OCI-LY3 (cell line): Measurements from ENCODE around the gene TMEM132D.

Experiments used
- H2AFZ ChIP-seq: fragments of 200-600, 300-600 bp; shearing (Covaris generic); 2 replicates; pipeline ENCODE4 v1.6.0; 2014; ENCODE audit warnings: antibody characterized with exemption, low read depth, low read length
- H3K27ac ChIP-seq: fragments of 200-600, 300-600 bp; sonication (generic); 2 replicates; pipeline ENCODE4 v1.5.1; 2014; ENCODE audit warnings: mild to moderate bottlenecking, low read length, moderate library complexity, mixed read lengths
- H3K27me3 ChIP-seq: fragments of 200-600, 300-600 bp; sonication (generic); 2 replicates; pipeline ENCODE4 v1.6.1; 2014; ENCODE audit warnings: low read depth, low read length, mixed read lengths
- H3K36me3 ChIP-seq: fragments of 200-600, 300-600 bp; sonication (generic); replicated peaks from 2 replicates; pipeline ENCODE3; 2014; ENCODE audit warnings: low read depth, low read length, mixed read lengths
- H3K4me1 ChIP-seq: fragments of 300-600, 200-600 bp; sonication (generic); 2 replicates; pipeline ENCODE4 v1.6.1; 2014; ENCODE audit warnings: low read length, mixed read lengths
- H3K4me2 ChIP-seq: fragments of 200-600, 300-600 bp; sonication (generic); 2 replicates; pipeline ENCODE4 v1.6.1; 2014; ENCODE audit warnings: low read length, mixed read lengths
- H3K4me3 ChIP-seq: fragments of 300-600, 200-600 bp; sonication (generic); 2 replicates; pipeline ENCODE4 v1.5.1; 2014; ENCODE audit warnings: antibody characterized with exemption, mild to moderate bottlenecking, low read length, moderate library complexity
- H3K79me2 ChIP-seq: fragments of 300-600, 200-600 bp; shearing (Covaris generic); 2 replicates; pipeline ENCODE4 v1.6.1; 2014; ENCODE audit warnings: mild to moderate bottlenecking, low read length, mixed read lengths
- H3K9ac ChIP-seq: fragments of 300-600, 200-600 bp; shearing (Covaris generic); 2 replicates; pipeline ENCODE4 v1.6.0; 2014; ENCODE audit warnings: mild to moderate bottlenecking, low read length, moderate library complexity
- H3K9me3 ChIP-seq: fragments of 200-600, 300-600 bp; shearing (Covaris generic); 2 replicates; pipeline ENCODE4 v1.6.1; 2014; ENCODE audit warnings: low read length, mixed read lengths; ENCODE audit not compliant: insufficient read depth
- H4K20me1 ChIP-seq: fragments of 200-600, 300-600 bp; sonication (generic); 2 replicates; pipeline ENCODE4 v1.6.1; 2016; ENCODE audit warnings: low read length, mixed read lengths; ENCODE audit not compliant: insufficient read depth
- EZH2phosphoT487 ChIP-seq: fragments of 200-600 bp; shearing (Covaris generic); IDR thresholded peaks from 2 replicates; pipeline ENCODE4 v1.6.1; 2018; ENCODE audit warnings: antibody characterized with exemption, mixed run types, low read depth
- TF ChIP-seq, protein P1 (sequence below): fragments of 200-600, 300-600 bp; sonication (generic); IDR thresholded peaks from 2 replicates; pipeline ENCODE4 v1.5.1; 2014; ENCODE audit warnings: antibody characterized with exemption, low read length, low read depth

TMEM132D gene

DNA sequence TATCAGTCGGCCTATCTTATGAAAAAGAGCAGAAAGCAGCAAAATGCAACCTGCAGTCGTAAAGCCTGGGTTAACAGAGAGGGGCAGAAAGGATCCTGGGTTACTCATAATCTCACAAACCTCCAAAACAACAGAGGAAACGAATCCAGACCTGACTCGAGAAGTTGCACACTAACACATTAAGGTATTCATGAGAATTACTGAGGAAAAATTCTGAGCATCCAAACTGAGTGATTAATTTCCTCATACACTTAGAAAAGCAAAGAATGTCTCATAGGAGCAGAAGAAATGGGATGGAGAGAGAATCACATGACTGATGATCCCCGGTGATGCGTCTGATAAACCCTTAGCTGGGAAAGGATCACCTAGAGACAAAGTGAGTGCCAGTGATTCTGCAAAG lies 272.5 kb downstream of the TMEM132D start:
- H3K4me1 ChIP-seq: no peaks in the 10 kb centered on the region
- H3K36me3 ChIP-seq: no peaks in the 10 kb centered on the region
- no peak overlapping the region for H2AFZ ChIP-seq
- no peak overlapping the region for H3K27ac ChIP-seq
- H3K9ac ChIP-seq: no peak overlapping the region
- H3K9me3 ChIP-seq: no peaks in the 10 kb centered on the region
- TF ChIP-seq EZH2phosphoT487: no peak
- TF ChIP-seq, protein P1, sequence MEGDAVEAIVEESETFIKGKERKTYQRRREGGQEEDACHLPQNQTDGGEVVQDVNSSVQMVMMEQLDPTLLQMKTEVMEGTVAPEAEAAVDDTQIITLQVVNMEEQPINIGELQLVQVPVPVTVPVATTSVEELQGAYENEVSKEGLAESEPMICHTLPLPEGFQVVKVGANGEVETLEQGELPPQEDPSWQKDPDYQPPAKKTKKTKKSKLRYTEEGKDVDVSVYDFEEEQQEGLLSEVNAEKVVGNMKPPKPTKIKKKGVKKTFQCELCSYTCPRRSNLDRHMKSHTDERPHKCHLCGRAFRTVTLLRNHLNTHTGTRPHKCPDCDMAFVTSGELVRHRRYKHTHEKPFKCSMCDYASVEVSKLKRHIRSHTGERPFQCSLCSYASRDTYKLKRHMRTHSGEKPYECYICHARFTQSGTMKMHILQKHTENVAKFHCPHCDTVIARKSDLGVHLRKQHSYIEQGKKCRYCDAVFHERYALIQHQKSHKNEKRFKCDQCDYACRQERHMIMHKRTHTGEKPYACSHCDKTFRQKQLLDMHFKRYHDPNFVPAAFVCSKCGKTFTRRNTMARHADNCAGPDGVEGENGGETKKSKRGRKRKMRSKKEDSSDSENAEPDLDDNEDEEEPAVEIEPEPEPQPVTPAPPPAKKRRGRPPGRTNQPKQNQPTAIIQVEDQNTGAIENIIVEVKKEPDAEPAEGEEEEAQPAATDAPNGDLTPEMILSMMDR: no peak
- no peaks in the 10 kb centered on the region for H3K79me2 ChIP-seq
- H3K4me2 ChIP-seq: no peak overlapping the region
- no peaks in the 10 kb centered on the region for H4K20me1 ChIP-seq
- no peaks in the 10 kb centered on the region for H3K27me3 ChIP-seq
- H3K4me3 ChIP-seq: no peak overlapping the region

DNA sequence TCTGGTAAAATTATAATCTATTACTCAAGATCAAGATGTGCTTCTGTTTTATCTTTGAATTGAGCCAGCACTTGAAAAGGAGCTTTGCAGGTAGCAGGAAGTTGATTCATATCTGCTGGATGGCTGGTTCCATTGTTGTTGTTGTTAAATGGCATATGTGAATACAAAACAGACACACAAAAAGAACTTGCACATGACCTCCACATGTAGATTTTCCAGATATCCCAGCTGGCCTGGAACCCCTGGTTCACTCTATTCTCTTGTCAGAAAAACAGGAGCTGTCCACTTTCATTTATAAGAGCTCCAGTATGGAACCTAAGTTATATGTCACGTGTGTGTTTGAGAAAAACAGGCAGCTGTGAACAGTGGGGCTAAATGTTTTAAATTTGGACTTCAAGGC lies 273.9 kb downstream of the TMEM132D start:
- Histone ChIP-seq H3K4me2 (no peak overlapping the region), H3K4me1 (no peaks in the 10 kb centered on the region), H2AFZ (no peak overlapping the region), H3K79me2 (no peaks in the 10 kb centered on the region), H3K27ac (no peak overlapping the region), H4K20me1 (no peaks in the 10 kb centered on the region), H3K36me3 (no peaks in the 10 kb centered on the region), H3K27me3 (no peaks in the 10 kb centered on the region), H3K4me3 (no peak overlapping the region), H3K9me3 (no peaks in the 10 kb centered on the region), H3K9ac (no peak overlapping the region)
- TF ChIP-seq, protein P1: no peak

DNA sequence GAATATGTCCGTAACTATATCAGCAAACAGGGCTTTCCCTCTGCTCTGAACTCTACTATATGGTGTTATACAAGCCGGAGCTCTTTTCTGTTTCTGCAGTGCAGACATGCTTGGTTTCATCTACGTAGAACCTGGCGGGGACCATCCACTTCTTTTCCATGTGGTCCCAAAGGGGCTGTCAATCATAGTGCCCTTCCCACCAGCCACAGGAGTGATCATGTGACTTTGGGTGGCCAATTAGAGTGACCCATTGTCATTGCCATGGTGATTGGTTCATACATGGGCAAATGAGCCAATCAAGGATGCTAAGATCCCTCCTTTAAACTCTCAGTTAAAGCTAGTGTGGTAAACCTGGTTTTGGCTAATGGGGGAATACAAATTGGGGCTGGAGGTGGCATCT lies 281.3 kb downstream of the TMEM132D start:
- Histone ChIP-seq H3K27ac (no peak overlapping the region), H3K27me3 (no peaks in the 10 kb centered on the region), H3K9me3 (no peaks in the 10 kb centered on the region), H3K4me2 (no peak overlapping the region), H3K36me3 (no peaks in the 10 kb centered on the region), H3K79me2 (no peaks in the 10 kb centered on the region), H4K20me1 (no peaks in the 10 kb centered on the region), H3K9ac (no peak overlapping the region), H2AFZ (no peak overlapping the region), H3K4me1 (no peaks in the 10 kb centered on the region), H3K4me3 (no peak overlapping the region)
- TF ChIP-seq, protein P1: no peak
- no peak for TF ChIP-seq EZH2phosphoT487

DNA sequence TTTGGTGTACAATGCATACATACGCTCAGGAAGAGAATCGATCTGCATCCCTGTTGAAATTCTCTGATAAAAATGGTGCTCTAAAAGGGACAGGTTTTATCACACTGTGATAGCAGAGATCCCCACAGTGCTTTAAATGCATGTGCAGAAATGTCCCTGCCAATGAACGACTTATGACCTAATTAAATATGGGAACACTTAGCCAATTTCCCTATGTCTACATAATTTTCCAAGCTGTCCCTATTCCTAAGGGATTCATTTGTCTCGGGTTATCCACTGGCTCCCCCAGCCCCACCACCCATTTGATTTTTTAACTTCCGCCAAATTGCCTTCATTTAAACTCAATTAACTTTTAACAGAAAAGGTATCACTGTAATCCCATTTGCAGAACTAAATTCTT lies 284.6 kb downstream of the TMEM132D start:
- Histone ChIP-seq H2AFZ (no peak overlapping the region), H3K79me2 (no peaks in the 10 kb centered on the region)
- TF ChIP-seq EZH2phosphoT487: no peak
- TF ChIP-seq, protein P1: no peak

More for the DNA sequence above, 284.6 kb downstream of the TMEM132D start:
- H4K20me1 ChIP-seq: no peaks in the 10 kb centered on the region
- no peak overlapping the region for H3K4me3 ChIP-seq
- no peaks in the 10 kb centered on the region for H3K4me1 ChIP-seq
- H3K36me3 ChIP-seq: no peaks in the 10 kb centered on the region
- H3K9ac ChIP-seq: no peak overlapping the region
- no peak overlapping the region for H3K27ac ChIP-seq
- H3K4me2 ChIP-seq: no peak overlapping the region
- no peaks in the 10 kb centered on the region for H3K9me3 ChIP-seq
- no peaks in the 10 kb centered on the region for H3K27me3 ChIP-seq
